Left cardiac atrium (tissue), 4 donors: ENCODE results near the gene AMZ2. TPM values are rescaled to one million over a fixed set of nuclear protein-coding genes. Genes with fewer than 3 reads are reported as not detected.
"Not testable (repeated sequence)": the region's sequence is repeated elsewhere in the genome, so short reads cannot be mapped to it uniquely, and the experiment has no call there.

ENCODE experiments used
- ATAC-seq, 2 donors: fragments of 200-7000 bp; cut with Tn5 transposase; one replicate each; pipeline ENCODE4 v1.9.1; 2020; ENCODE audit warnings: mild to moderate bottlenecking in 2 of 2, moderate library complexity in 2 of 2
- DNase-seq: peaks from one replicate; pipeline ENCODE4 v3.0.0-alpha.2; 2020
- intact Hi-C, 2 donors: fragments of 100-400 bp; cut with DNase I; formaldehyde crosslinking; loops; one replicate each; pipeline versions ENCODE4 v1.14.1 to v1.15.1; 2022 to 2023
- total RNA-seq, 2 donors: library from RNA; stranded (reverse); fragmentation: NEBNext Ultra II Directional; extraction: Animal tissue kit (Norgen Biotek cat#: 25700); gene quantifications; one replicate each; pipeline ENCODE4 v1.2.1, GENCODE V29; 2021
- donor health status: DM: no; HTN: yes; CAD: no.
- donor health status: DM: no; HTN: yes; CAD: no; lungs with severe emphysema.
- donor health status: DM: yes; HTN: yes; CAD: no.
- donor health status: Dilated cardiomyopathy.

Gene AMZ2
- total RNA-seq, 2 donors from 2014 or later = 71.1 to 77.5 TPM

- no peak for DNase-seq
- ATAC-seq = no peak
Measured at GRCh38 chr17:68238164-68238870, 9.5 kb upstream of the AMZ2 start.

GRCh38 chr17:68238871-68239253, 9.0 kb upstream of the AMZ2 start:
- no peak for DNase-seq
- intact Hi-C loops = no loop called here
- ATAC-seq = no peak

More at GRCh38 chr17:68238164-68238870, 9.5 kb upstream of the AMZ2 start:
- intact Hi-C loops = no loop called here

GRCh38 chr17:68239632-68240366, 8.0 kb upstream of the AMZ2 start:
- DNase-seq (no peak), ATAC-seq (no peak)
- intact Hi-C loops = no loop called here

GRCh38 chr17:68246271-68247028, 1.4 kb upstream of the AMZ2 start:
- intact Hi-C loops = loop anchor here in 1 of 2 donors (5.0 kb wide), 1 partner anchor 39 kb away; no protein-coding TSS in a partner anchor
- DNase-seq (no peak), ATAC-seq (no peak)

- ATAC-seq = peak; percentile 43 to 69
- peak; percentile 78 for DNase-seq
- intact Hi-C loops = loop anchor here in 1 of 2 donors (5.0 kb wide), 1 partner anchor 41 kb away; no protein-coding TSS in a partner anchor
Measured at GRCh38 chr17:68248199-68248825, 469 bp downstream of the AMZ2 start.

- intact Hi-C loops = loop anchor here in 1 of 2 donors (5.0 kb wide), 1 partner anchor 42 kb away; no protein-coding TSS in a partner anchor
- no peak for ATAC-seq
- no peak for DNase-seq
Measured at GRCh38 chr17:68248891-68249290, 1.0 kb downstream of the AMZ2 start.

- intact Hi-C loops = loop anchor here in 1 of 2 donors (5.0 kb wide), 1 partner anchor 42 kb away; no protein-coding TSS in a partner anchor
- ATAC-seq (no peak), DNase-seq (no peak)
Measured at GRCh38 chr17:68249354-68249765, 1.5 kb downstream of the AMZ2 start.

GRCh38 chr17:68253426-68253825, 5.6 kb downstream of the AMZ2 start:
- DNase-seq, ATAC-seq, intact Hi-C loops: not testable (repeated sequence)

- intact Hi-C loops = no loop called here
- DNase-seq = no peak
- no peak for ATAC-seq
Measured at GRCh38 chr17:68255151-68255550, 7.3 kb downstream of the AMZ2 start.

GRCh38 chr17:68255731-68256538, 8.1 kb downstream of the AMZ2 start:
- DNase-seq (no peak), ATAC-seq (peak in 1 of 2 donors; percentile 25)
- intact Hi-C loops = no loop called here

GRCh38 chr17:68256701-68257100, 8.9 kb downstream of the AMZ2 start:
- ATAC-seq, intact Hi-C loops, DNase-seq: not testable (repeated sequence)

GRCh38 chr17:68257934-68258333, 10.1 kb downstream of the AMZ2 start:
- ATAC-seq = no peak
- no peak for DNase-seq
- intact Hi-C loops = no loop called here

- intact Hi-C loops = not testable (repeated sequence)
- DNase-seq = peak; percentile 40
- ATAC-seq = peak; percentile 92 to 95
Measured at GRCh38 chr17:68258890-68259647, 11.2 kb downstream of the AMZ2 start.

- ATAC-seq, DNase-seq, intact Hi-C loops: not testable (repeated sequence)
Measured at GRCh38 chr17:68259648-68259951, 11.8 kb downstream of the AMZ2 start.

GRCh38 chr17:68260051-68260762, 12.4 kb downstream of the AMZ2 start:
- no peak for ATAC-seq
- intact Hi-C loops = loop anchor here (5.0 to 10.0 kb wide), 3 partner anchors 137 to 177 kb away; no protein-coding TSS in a partner anchor
- DNase-seq = no peak

- DNase-seq = not testable (repeated sequence)
- intact Hi-C loops = loop anchor here (2.0 to 10.0 kb wide), 4 partner anchors 135 to 200 kb away; no protein-coding TSS in a partner anchor
- ATAC-seq = peak; percentile 4
Measured at GRCh38 chr17:68262467-68262866, 14.6 kb downstream of the AMZ2 start.
